HEK293 (cell line): ENCODE results near the gene KATNBL1.

ENCODE experiments used
- FEZF1 ChIP-seq: fragments of 450-650 bp; formaldehyde crosslinking; IDR thresholded peaks from 2 replicates; pipeline ENCODE4 v1.5.1; 2016; ENCODE audit warnings: missing biosample characterization, missing genetic modification characterization
- GFI1B ChIP-seq: fragments of 450-650 bp; formaldehyde crosslinking; IDR thresholded peaks from 2 replicates; pipeline ENCODE4 v1.5.1; 2016; ENCODE audit warnings: missing biosample characterization, missing genetic modification characterization
- KLF9 ChIP-seq: fragments of 450-650 bp; formaldehyde crosslinking; IDR thresholded peaks from 2 replicates; pipeline ENCODE4 v1.5.1; 2016; ENCODE audit warnings: missing biosample characterization, missing genetic modification characterization, low read depth
- OVOL3 ChIP-seq: fragments of 450-650 bp; formaldehyde crosslinking; IDR thresholded peaks from 2 replicates; pipeline ENCODE4 v1.5.1; 2016; ENCODE audit warnings: missing biosample characterization, missing genetic modification characterization
- SP2 ChIP-seq: fragments of 450-650 bp; formaldehyde crosslinking; IDR thresholded peaks from 2 replicates; pipeline ENCODE4 v1.5.1; 2016; ENCODE audit warnings: missing biosample characterization, missing genetic modification characterization
- SP7 ChIP-seq: fragments of 450-650 bp; formaldehyde crosslinking; IDR thresholded peaks from 2 replicates; pipeline ENCODE4 v1.5.1; 2016; ENCODE audit warnings: missing biosample characterization, missing genetic modification characterization
- WT1 ChIP-seq: fragments of 450-650 bp; formaldehyde crosslinking; IDR thresholded peaks from 2 replicates; pipeline ENCODE4 v1.5.1; 2016; ENCODE audit warnings: missing biosample characterization, missing genetic modification characterization
- YY1 ChIP-seq: fragments of 450-650 bp; formaldehyde crosslinking; IDR thresholded peaks from 2 replicates; pipeline ENCODE4 v1.5.1; 2018; ENCODE audit warnings: missing biosample characterization, missing genetic modification characterization
- ZBTB17 ChIP-seq: fragments of 450-650 bp; formaldehyde crosslinking; IDR thresholded peaks from 2 replicates; pipeline ENCODE4 v1.5.1; 2016; ENCODE audit warnings: missing biosample characterization, missing genetic modification characterization
- ZBTB8A ChIP-seq: fragments of 450-650 bp; formaldehyde crosslinking; IDR thresholded peaks from 2 replicates; pipeline ENCODE4 v1.5.1; 2016; ENCODE audit warnings: missing biosample characterization, missing genetic modification characterization
- ZFHX2 ChIP-seq: fragments of 450-650 bp; formaldehyde crosslinking; conservative IDR thresholded peaks from 2 replicates; pipeline ENCODE4 v1.5.1; 2016; ENCODE audit warnings: missing biosample characterization, missing genetic modification characterization
- ZFP41 ChIP-seq: fragments of 450-650 bp; formaldehyde crosslinking; IDR thresholded peaks from 2 replicates; pipeline ENCODE4 v1.5.1; 2016; ENCODE audit warnings: missing biosample characterization, missing genetic modification characterization, borderline replicate concordance
- ZNF112 ChIP-seq: fragments of 450-650 bp; formaldehyde crosslinking; IDR thresholded peaks from 2 replicates; pipeline ENCODE4 v1.5.0; 2017; ENCODE audit warnings: missing biosample characterization, missing genetic modification characterization
- ZNF157 ChIP-seq: fragments of 450-650 bp; formaldehyde crosslinking; IDR thresholded peaks from 2 replicates; pipeline ENCODE4 v1.5.1; 2016; ENCODE audit warnings: missing biosample characterization, missing genetic modification characterization
- ZNF24 ChIP-seq: fragments of 450-650 bp; formaldehyde crosslinking; IDR thresholded peaks from 2 replicates; pipeline ENCODE4 v1.5.1; 2016; ENCODE audit warnings: missing biosample characterization, missing genetic modification characterization
- ZNF311 ChIP-seq: fragments of 450-650 bp; formaldehyde crosslinking; IDR thresholded peaks from 2 replicates; pipeline ENCODE4 v1.5.1; 2017; ENCODE audit warnings: missing biosample characterization, missing genetic modification characterization, borderline replicate concordance
- ZNF341 ChIP-seq: fragments of 450-650 bp; formaldehyde crosslinking; IDR thresholded peaks from 2 replicates; pipeline ENCODE4; 2016; ENCODE audit warnings: low read depth, missing biosample characterization, missing genetic modification characterization
- ZNF354C ChIP-seq: fragments of 450-650 bp; formaldehyde crosslinking; IDR thresholded peaks from 2 replicates; pipeline ENCODE4 v1.5.1; 2016; ENCODE audit warnings: missing biosample characterization, missing genetic modification characterization, low read depth, borderline replicate concordance
- ZNF391 ChIP-seq: fragments of 450-650 bp; formaldehyde crosslinking; IDR thresholded peaks from 2 replicates; pipeline ENCODE4 v1.5.1; 2016; ENCODE audit warnings: low read depth, missing biosample characterization, missing genetic modification characterization, borderline replicate concordance
- ZNF48 ChIP-seq: fragments of 450-650 bp; formaldehyde crosslinking; IDR thresholded peaks from 2 replicates; pipeline ENCODE4 v1.5.1; 2016; ENCODE audit warnings: missing biosample characterization, missing genetic modification characterization
- ZNF510 ChIP-seq: fragments of 450-650 bp; formaldehyde crosslinking; IDR thresholded peaks from 2 replicates; pipeline ENCODE4 v1.5.1; 2018; ENCODE audit warnings: mild to moderate bottlenecking, missing genetic modification characterization, missing biosample characterization; ENCODE audit not compliant: insufficient replicate concordance
- ZNF621 ChIP-seq: fragments of 450-650 bp; formaldehyde crosslinking; IDR thresholded peaks from 2 replicates; pipeline ENCODE4 v1.5.1; 2017; ENCODE audit warnings: missing biosample characterization, missing genetic modification characterization
- ZNF623 ChIP-seq: fragments of 450-650 bp; formaldehyde crosslinking; IDR thresholded peaks from 2 replicates; pipeline ENCODE4 v1.5.1; 2016; ENCODE audit warnings: missing biosample characterization, missing genetic modification characterization
- ZNF624 ChIP-seq: fragments of 450-650 bp; formaldehyde crosslinking; IDR thresholded peaks from 2 replicates; pipeline ENCODE4 v1.5.1; 2017; ENCODE audit warnings: missing biosample characterization, missing genetic modification characterization
- ZNF76 ChIP-seq: fragments of 450-650 bp; formaldehyde crosslinking; IDR thresholded peaks from 2 replicates; pipeline ENCODE4; 2016; ENCODE audit warnings: low read depth, missing biosample characterization, missing genetic modification characterization, borderline replicate concordance
- ZNF830 ChIP-seq: fragments of 450-650 bp; IDR thresholded peaks from 2 replicates; pipeline ENCODE4 v1.5.0; 2018; ENCODE audit warnings: missing biosample characterization, missing genetic modification characterization, low read depth, mild to moderate bottlenecking, moderate library complexity
- ZSCAN23 ChIP-seq: fragments of 450-650 bp; formaldehyde crosslinking; IDR thresholded peaks from 2 replicates; pipeline ENCODE4 v1.5.1; 2016; ENCODE audit warnings: missing biosample characterization, missing genetic modification characterization
- TF ChIP-seq, protein P1 (sequence below): fragments of 450-650 bp; formaldehyde crosslinking; IDR thresholded peaks from 2 replicates; pipeline ENCODE4 v1.5.0; 2017; ENCODE audit warnings: missing biosample characterization, missing genetic modification characterization, borderline replicate concordance
- TF ChIP-seq, protein P2 (sequence below): fragments of 450-650 bp; formaldehyde crosslinking; IDR thresholded peaks from 2 replicates; pipeline ENCODE4 v1.5.1; 2016; ENCODE audit warnings: missing biosample characterization, missing genetic modification characterization
- TF ChIP-seq, protein P3 (sequence below): fragments of 450-650 bp; formaldehyde crosslinking; IDR thresholded peaks from 2 replicates; pipeline ENCODE4 v1.5.1; 2016; ENCODE audit warnings: missing biosample characterization, missing genetic modification characterization
- TF ChIP-seq, protein P4 (sequence below): fragments of 450-650 bp; formaldehyde crosslinking; IDR thresholded peaks from 2 replicates; pipeline ENCODE4 v1.5.1; 2016; ENCODE audit warnings: missing biosample characterization, missing genetic modification characterization
- TF ChIP-seq, protein P5 (sequence below): fragments of 450-650 bp; formaldehyde crosslinking; IDR thresholded peaks from 2 replicates; pipeline ENCODE4 v1.5.1; 2017; ENCODE audit warnings: missing biosample characterization, missing genetic modification characterization

The KATNBL1 gene

DNA sequence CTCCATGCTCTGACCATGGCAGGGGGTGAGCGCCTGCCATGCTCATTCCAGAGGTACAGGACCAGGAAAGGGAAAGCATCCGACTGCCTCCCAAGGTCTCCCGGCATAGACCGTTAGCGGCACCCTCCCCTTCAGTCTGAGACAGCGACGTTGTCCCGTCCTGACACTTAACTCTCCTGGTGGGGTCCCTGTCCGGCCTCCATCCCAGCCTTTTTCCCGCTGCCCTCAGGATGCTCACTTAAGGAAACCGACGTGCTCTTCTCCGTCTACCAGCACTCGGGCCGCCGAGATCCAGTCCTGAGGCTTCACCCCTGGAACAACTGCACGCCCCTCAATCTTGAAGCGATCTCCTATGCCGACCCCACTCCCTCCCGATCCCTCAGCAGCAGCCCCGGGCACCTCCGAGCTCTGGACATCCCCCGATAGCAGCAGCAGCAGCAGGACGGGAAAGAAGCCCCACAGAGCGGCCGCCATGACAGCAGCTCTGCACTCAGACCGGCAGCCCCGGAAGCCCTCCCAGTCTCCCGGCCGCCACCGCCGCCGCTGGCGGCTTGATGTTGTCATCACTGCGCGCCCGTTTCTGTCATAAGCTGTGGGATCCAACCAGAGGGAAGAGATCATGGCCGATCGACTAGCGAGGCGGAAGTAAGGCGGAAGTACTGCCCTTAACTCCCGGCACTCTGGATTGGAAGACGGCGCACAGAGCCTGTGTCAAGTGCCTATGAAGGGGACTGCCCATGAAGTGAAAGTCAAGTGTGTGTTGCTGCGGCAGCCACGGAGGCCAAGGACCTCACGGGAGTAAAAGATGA lies 108.3 kb downstream of the KATNBL1 start, which contains the start of the genes EMC7 and PGBD4 (continued):
- TF ChIP-seq, protein P1, sequence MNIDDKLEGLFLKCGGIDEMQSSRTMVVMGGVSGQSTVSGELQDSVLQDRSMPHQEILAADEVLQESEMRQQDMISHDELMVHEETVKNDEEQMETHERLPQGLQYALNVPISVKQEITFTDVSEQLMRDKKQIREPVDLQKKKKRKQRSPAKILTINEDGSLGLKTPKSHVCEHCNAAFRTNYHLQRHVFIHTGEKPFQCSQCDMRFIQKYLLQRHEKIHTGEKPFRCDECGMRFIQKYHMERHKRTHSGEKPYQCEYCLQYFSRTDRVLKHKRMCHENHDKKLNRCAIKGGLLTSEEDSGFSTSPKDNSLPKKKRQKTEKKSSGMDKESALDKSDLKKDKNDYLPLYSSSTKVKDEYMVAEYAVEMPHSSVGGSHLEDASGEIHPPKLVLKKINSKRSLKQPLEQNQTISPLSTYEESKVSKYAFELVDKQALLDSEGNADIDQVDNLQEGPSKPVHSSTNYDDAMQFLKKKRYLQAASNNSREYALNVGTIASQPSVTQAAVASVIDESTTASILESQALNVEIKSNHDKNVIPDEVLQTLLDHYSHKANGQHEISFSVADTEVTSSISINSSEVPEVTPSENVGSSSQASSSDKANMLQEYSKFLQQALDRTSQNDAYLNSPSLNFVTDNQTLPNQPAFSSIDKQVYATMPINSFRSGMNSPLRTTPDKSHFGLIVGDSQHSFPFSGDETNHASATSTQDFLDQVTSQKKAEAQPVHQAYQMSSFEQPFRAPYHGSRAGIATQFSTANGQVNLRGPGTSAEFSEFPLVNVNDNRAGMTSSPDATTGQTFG (tag by site-specific recombination), result no peak
- TF ChIP-seq ZNF48 (tag by site-specific recombination) (no peak), GFI1B (tag by site-specific recombination) (no peak), ZSCAN23 (tag by site-specific recombination) (no peak), ZNF624 (tag by site-specific recombination) (no peak), ZNF510 (no peak), WT1 (tag by site-specific recombination) (0 out of 2 replicates have a peak, but pooled peaks have one; percentile 7), ZNF623 (tag by site-specific recombination) (no peak), OVOL3 (tag by site-specific recombination) (no peak), ZFP41 (tag by site-specific recombination) (no peak), SP7 (tag by site-specific recombination) (peak; percentile 42; the same call in 1 of the 2 replicates), FEZF1 (tag by site-specific recombination) (peak; percentile 77), KLF9 (tag by site-specific recombination) (no peak), ZFHX2 (tag by site-specific recombination) (no peak), YY1 (tag by site-specific recombination) (peak; percentile 98), ZNF621 (tag by site-specific recombination) (no peak), ZBTB17 (tag by site-specific recombination) (peak; percentile 96), ZNF830 (tag by site-specific recombination) (no peak), ZNF76 (tag by site-specific recombination) (peak; percentile 94), ZNF157 (tag by site-specific recombination) (no peak), ZNF112 (tag by site-specific recombination) (no peak), ZNF354C (tag by site-specific recombination) (no peak), ZNF391 (tag by site-specific recombination) (peak; percentile 54; the same call in 1 of the 2 replicates), ZNF311 (tag by site-specific recombination) (no peak), SP2 (tag by site-specific recombination) (peak; percentile 88), ZBTB8A (tag by site-specific recombination) (0 out of 2 replicates have a peak, but pooled peaks have one; percentile 41), ZNF24 (0 out of 2 replicates have a peak, but pooled peaks have one; percentile 69), ZNF341 (tag by site-specific recombination) (peak; percentile 9; the same call in 1 of the 2 replicates)
- TF ChIP-seq, protein P2, sequence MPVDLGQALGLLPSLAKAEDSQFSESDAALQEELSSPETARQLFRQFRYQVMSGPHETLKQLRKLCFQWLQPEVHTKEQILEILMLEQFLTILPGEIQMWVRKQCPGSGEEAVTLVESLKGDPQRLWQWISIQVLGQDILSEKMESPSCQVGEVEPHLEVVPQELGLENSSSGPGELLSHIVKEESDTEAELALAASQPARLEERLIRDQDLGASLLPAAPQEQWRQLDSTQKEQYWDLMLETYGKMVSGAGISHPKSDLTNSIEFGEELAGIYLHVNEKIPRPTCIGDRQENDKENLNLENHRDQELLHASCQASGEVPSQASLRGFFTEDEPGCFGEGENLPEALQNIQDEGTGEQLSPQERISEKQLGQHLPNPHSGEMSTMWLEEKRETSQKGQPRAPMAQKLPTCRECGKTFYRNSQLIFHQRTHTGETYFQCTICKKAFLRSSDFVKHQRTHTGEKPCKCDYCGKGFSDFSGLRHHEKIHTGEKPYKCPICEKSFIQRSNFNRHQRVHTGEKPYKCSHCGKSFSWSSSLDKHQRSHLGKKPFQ (tag by site-specific recombination), result no peak
- TF ChIP-seq, protein P3, sequence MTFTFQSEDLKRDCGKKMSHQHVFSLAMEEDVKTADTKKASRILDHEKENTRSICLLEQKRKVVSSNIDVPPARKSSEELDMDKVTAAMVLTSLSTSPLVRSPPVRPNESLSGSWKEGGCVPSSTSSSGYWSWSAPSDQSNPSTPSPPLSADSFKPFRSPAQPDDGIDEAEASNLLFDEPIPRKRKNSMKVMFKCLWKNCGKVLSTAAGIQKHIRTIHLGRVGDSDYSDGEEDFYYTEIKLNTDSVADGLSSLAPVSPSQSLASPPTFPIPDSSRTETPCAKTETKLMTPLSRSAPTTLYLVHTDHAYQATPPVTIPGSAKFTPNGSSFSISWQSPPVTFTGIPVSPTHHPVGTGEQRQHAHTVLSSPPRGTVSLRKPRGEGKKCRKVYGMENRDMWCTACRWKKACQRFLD, result no peak
- TF ChIP-seq, protein P4, sequence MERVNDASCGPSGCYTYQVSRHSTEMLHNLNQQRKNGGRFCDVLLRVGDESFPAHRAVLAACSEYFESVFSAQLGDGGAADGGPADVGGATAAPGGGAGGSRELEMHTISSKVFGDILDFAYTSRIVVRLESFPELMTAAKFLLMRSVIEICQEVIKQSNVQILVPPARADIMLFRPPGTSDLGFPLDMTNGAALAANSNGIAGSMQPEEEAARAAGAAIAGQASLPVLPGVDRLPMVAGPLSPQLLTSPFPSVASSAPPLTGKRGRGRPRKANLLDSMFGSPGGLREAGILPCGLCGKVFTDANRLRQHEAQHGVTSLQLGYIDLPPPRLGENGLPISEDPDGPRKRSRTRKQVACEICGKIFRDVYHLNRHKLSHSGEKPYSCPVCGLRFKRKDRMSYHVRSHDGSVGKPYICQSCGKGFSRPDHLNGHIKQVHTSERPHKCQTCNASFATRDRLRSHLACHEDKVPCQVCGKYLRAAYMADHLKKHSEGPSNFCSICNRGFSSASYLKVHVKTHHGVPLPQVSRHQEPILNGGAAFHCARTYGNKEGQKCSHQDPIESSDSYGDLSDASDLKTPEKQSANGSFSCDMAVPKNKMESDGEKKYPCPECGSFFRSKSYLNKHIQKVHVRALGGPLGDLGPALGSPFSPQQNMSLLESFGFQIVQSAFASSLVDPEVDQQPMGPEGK, result 0 out of 2 replicates have a peak, but pooled peaks have one; percentile 30
- TF ChIP-seq, protein P5, sequence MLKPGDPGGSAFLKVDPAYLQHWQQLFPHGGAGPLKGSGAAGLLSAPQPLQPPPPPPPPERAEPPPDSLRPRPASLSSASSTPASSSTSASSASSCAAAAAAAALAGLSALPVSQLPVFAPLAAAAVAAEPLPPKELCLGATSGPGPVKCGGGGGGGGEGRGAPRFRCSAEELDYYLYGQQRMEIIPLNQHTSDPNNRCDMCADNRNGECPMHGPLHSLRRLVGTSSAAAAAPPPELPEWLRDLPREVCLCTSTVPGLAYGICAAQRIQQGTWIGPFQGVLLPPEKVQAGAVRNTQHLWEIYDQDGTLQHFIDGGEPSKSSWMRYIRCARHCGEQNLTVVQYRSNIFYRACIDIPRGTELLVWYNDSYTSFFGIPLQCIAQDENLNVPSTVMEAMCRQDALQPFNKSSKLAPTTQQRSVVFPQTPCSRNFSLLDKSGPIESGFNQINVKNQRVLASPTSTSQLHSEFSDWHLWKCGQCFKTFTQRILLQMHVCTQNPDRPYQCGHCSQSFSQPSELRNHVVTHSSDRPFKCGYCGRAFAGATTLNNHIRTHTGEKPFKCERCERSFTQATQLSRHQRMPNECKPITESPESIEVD (tag by site-specific recombination), result no peak
